NCI-H187 treated with DMSO at 0.1 percent for 48 hours (cell line): Measurements from ENCODE around the gene COX7A1.
"Not testable (repeated sequence)": the region's sequence is repeated elsewhere in the genome, so short reads cannot be mapped to it uniquely, and the experiment has no call there.

Experiments used
- DNase-seq: peaks from one replicate; lab custom pipeline; 2025; lab: John Stamatoyannopoulos, UW

The COX7A1 gene

GRCh38 chr19:36152352-36153091, at the start of gene COX7A1:
COX7A1 (minus strand) TSS chr19:36152447; CDS start chr19:36152407, 40 bp downstream.
- DNase-seq: no peak

- DNase-seq: no peak
These were observed 49.4 kb upstream of the COX7A1 start for GRCh38 chr19:36201684-36202083.

GRCh38 chr19:36198119-36198518, 45.9 kb upstream of the COX7A1 start:
- no peak for DNase-seq

- no peak for DNase-seq
These were observed 44.0 kb upstream of the COX7A1 start for GRCh38 chr19:36196249-36196648.

- not testable (repeated sequence) for DNase-seq
These were observed 34.5 kb upstream of the COX7A1 start for GRCh38 chr19:36186722-36187121.

GRCh38 chr19:36183245-36183628, 31.0 kb upstream of the COX7A1 start:
- no peak for DNase-seq

GRCh38 chr19:36182612-36183244, 30.5 kb upstream of the COX7A1 start:
- DNase-seq: no peak

- not testable (repeated sequence) for DNase-seq
These were observed 26.8 kb upstream of the COX7A1 start for GRCh38 chr19:36179077-36179476.

GRCh38 chr19:36173846-36174245, 21.6 kb upstream of the COX7A1 start:
- DNase-seq: not testable (repeated sequence)

- no peak for DNase-seq
These were observed 20.6 kb upstream of the COX7A1 start for GRCh38 chr19:36172852-36173251.

GRCh38 chr19:36169084-36169760, 17.0 kb upstream of the COX7A1 start:
- DNase-seq: no peak

- no peak for DNase-seq
These were observed 11.6 kb upstream of the COX7A1 start for GRCh38 chr19:36163813-36164212.

- no peak for DNase-seq
These were observed 8.8 kb upstream of the COX7A1 start for GRCh38 chr19:36160821-36161596.

GRCh38 chr19:36153126-36153525, 879 bp upstream of the COX7A1 start:
- DNase-seq: no peak

GRCh38 chr19:36152019-36152351, 262 bp downstream of the COX7A1 start:
- DNase-seq: no peak

- no peak for DNase-seq
These were observed 866 bp downstream of the COX7A1 start for GRCh38 chr19:36151144-36152018.

GRCh38 chr19:36150586-36150985, 1.7 kb downstream of the COX7A1 start:
- DNase-seq: no peak

- DNase-seq: no peak
These were observed 2.4 kb downstream of the COX7A1 start for GRCh38 chr19:36149673-36150406.

- no peak for DNase-seq
These were observed 7.6 kb downstream of the COX7A1 start for GRCh38 chr19:36144624-36145023.

- no peak for DNase-seq
These were observed 9.8 kb downstream of the COX7A1 start for GRCh38 chr19:36142496-36142895.

- DNase-seq: no peak
These were observed 10.2 kb downstream of the COX7A1 start for GRCh38 chr19:36142046-36142445.
